Mucosa of gallbladder (tissue), 1 donor: ENCODE data around the gene TKT. TPM values are rescaled to one million over a fixed set of nuclear protein-coding genes. Genes with fewer than 3 reads are reported as not detected.
A peak's percentile ranks its signal among the peaks of the same experiment; 100 is the strongest.
"Not testable (repeated sequence)": the region's sequence is repeated elsewhere in the genome, so short reads cannot be mapped to it uniquely, and the experiment has no call there.

Experiments
- DNase-seq: peaks from one replicate; pipeline ENCODE4 v3.0.0-alpha.2; 2020; ENCODE audit warnings: low spot score
- total RNA-seq: library from RNA; stranded (reverse); gene quantifications from one replicate; pipeline ENCODE4 v1.2.1, GENCODE V29; 2021
- donor health status: DM: no; HTN: no; CAD: no.

The TKT gene
- total RNA-seq, 1 donor from 2014 or later: 396 TPM

DNA sequence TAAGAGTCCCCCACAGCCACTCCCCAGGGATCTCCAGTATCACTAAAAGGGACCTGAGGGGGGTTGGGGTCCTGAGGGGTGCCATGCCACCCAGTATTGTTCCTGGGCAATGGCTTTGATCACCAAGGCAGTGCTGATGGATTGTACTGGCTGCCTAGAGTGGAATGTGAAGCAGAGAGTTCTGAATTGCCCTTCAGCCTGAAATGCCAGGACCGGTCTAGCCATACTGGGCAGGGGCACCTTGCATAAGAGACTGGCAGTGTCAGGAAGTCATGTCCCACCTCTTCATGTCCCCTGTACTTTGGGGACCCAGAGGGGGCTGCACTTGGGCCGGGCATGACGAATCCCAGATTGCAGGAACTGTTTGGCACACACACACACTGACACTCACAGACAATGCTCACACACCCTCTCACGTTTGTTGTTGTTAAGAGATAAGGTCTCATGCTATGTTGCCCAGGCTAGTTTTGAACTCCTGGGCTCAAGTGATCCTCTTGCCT, 4.5 kb upstream of the TKT start:
- no peak for DNase-seq

DNA sequence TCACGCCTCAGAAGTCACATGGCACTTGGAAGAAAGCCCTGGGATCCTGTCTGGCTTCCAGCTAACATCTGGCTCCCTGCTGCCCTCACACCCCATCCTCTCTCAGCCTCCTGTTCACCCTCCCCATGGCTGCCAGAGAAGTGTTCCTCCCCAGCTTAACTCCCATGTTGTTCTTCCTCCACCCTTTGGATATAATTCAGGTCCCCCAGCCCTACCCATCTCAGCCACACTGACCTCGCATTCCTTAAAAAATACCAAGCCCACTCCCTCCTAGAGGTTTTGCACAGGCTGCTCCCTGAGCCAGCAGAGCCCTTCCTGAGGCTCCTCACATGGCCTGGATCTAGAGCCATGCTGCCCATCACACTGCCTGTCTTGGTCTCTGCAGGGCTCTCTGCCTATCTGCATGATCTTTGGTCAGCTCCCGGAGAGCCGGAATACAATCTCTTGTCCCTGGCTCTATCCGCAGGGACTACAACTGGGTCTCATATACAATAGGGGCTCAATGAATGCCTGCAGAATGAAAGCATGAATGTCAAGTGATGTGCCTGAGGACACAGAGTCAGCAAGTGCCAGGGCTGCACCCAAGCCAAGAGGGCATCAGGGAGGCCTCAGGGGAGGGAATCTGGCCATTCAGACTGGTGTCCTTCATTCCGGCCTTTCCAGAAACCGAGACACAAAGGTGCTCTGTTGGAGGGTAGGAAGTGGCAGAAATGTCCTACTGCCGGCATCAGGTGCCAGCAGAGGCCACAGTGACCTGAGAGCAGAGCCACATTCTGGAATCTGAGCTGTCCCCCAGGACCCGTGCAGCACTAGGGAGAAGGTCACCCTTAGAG, 3.8 kb upstream of the TKT start:
- DNase-seq: no peak

DNA sequence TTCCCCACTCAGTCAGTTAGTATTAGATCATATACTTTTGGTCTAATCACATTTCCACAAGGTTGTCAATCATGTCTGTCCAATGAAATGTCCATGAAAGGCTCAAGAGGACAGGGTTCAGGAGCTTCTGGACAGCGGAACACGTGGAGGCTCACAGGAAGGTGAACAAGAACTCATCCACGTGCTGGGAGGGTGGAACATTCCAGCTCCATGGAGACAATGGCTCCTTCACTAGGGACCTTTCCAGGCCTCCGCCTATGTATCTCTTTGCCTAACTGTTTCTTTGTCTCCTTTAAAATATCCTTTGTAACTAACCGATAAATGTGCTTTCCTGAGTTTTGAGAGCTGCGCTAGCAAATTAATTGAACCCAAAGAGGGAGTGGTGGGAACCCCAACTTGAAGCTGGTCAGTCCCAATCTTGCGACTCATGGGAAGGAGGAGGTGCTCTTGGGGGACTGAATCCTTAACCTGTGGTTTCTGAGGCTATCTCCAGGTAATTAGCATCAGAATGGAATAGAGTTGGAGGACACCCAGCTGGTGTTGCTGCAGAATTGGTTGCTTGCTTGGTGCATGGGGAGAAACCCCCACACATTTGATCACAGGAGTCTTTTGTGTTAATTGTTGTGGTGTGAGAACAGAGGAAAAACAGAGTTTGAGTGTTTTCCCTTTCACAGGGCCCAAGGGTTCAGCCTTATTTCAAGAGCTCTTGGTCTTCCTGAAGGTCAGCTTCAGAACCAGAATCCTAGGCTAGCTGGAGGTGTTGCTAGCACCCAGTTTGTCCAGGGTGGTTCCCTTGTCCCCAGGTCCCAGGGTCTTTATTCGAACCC, 3.0 kb upstream of the TKT start:
- DNase-seq: no peak

DNA sequence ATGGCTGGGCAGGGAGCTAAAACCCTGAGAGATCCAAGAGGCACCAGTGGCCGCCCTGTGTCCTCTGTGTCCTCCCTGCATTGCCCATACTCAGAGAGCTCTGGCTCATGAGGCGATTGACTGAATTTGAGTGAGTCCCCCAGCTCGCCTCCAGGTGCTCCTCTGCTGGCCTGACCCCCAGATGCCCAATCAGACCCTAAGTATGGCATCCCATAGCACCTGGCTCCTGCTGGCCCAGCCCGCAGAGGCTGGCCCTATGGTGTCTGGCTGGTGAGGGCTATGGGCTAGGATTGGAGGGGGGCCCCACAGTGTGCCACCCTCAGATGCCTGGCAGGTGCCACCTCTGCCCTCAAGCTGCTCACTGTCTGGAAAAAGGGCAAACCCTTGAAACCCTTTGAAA, 1.6 kb upstream of the TKT start:
- DNase-seq: no peak

DNA sequence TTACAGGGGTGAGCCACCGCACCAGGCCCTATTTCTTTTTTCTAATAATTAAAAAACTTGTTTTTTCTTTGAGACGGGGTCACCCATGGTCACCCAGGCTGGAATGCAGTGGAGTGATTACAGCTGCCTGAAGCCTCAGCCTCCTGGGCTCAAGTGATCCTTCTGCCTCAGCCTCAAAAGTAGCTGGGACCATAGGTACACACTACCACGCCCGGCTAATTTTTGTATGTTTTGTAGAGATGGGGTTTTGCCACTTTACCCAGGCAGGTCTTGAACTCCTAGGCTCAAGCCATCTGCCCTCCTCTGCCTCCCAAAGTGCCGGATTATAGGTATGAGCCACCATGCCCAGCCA, 858 bp upstream of the TKT start:
- DNase-seq: no peak

DNA sequence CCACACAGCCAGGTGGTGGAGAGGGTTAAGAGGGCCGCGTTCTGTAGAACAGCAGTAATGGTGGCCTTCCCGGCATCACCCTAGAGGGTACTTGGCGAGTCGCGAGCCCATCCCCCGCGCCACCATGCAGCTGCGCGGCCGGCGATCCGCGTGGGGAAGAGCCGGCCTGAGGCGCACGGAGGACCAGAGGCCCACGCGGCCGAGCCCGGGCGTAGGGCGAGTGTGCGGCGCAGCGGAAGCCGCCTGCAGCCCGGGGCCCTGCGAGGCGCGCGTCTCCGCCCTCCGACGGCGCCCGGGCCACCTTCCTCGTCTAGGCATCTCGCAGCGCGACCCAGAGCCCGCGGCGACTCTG, 423 bp downstream of the TKT start:
- DNase-seq: no peak

DNA sequence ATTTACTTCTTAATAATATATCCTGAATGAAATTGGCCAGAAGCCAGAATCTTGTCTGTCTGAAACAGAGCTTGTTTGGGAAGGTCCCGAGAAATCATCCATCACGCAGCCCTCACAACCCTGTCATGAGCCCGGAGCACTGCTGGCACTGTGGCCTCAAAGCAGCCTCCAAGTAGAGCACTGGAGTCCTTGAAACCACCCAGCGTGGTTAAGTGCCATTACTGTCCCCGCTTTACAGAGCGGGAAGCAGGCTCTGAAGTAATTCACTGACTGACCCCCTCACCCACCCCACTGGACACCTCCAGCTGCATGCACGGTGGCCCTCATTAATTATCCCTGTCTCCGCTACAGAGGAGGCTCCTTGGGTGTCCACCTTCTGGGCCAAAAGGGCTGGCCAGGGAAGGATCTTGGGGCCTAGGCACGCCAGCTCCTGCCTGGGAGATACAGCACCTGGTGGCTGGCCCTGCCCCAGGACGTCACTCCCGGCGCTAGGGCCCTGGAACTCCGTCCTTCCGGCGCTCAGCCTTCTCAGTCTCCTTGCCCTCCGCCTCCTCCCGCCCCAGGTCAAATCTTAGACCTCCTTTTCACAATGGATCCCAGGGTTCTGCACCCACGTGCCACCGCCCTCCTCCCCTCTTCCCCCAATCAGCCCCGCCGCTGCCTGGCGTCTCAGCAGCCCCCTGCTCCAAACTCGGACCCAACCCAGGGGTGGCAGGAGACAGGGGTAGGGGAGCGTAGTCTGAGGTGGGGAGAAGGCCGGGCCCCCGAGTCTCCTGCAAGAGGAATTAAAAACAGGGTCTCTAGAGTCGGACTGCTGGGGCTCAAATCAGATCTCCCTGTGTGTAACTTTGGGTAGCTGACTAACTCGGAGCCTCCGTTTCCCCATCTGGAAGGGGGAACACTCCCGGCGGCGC, 1.1 kb downstream of the TKT start:
- peak; percentile 74 for DNase-seq

DNA sequence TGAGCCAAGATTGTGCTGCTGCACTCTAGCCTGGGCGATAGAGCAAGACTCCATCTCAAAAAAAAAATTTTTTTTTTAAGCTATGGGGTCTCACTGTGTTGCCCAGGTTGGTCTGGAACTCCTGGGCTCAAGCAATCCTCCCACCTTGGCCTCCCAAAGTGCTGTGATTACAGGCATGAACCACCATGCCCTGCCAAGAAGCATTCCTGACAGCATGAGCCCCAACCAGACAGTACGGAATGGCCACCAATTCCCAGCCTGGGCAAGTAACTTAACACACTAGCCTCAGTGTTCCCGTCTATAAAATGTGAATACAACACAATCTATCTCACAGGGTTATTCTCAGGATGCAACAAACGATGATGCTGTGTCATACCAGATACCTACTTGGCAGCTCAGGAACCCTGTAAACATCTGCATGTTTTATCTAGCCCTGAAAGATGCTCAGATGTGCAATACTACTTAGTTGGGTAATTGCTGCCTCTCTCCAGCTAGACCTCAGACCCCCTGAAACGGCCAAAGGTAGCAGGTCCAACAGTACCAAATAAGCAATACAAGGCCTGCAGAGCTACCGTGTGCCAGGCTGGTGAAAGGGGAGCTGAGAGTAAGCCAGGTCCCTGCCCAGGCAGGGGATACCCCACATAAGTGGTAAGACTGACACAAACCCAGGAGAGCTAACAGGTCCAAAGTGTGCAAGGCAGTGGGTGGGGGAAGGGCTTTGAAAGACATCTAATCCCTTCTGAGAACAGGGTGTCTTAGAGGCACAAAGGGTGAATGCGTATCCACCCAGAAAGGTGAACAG, 1.9 kb downstream of the TKT start:
- no peak for DNase-seq

DNA sequence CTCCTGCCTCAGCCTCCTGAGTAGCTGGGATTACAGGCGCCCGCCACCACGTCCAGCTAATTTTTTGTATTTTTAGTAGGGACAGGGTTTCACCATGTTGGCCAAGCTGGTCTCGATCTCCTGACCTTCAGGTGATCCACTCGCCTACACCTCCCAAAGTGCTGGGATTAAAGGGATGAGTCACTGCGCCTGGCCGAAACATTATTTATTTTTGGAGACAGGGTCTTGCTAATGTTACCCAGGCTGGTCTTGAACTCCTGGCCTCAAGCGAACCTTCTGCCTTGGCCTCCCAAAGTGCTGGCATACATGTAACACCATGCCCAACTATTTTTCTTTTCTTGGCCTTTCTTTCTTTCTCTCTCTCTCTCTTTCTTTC, 2.9 kb downstream of the TKT start:
- not testable (repeated sequence) for DNase-seq

DNA sequence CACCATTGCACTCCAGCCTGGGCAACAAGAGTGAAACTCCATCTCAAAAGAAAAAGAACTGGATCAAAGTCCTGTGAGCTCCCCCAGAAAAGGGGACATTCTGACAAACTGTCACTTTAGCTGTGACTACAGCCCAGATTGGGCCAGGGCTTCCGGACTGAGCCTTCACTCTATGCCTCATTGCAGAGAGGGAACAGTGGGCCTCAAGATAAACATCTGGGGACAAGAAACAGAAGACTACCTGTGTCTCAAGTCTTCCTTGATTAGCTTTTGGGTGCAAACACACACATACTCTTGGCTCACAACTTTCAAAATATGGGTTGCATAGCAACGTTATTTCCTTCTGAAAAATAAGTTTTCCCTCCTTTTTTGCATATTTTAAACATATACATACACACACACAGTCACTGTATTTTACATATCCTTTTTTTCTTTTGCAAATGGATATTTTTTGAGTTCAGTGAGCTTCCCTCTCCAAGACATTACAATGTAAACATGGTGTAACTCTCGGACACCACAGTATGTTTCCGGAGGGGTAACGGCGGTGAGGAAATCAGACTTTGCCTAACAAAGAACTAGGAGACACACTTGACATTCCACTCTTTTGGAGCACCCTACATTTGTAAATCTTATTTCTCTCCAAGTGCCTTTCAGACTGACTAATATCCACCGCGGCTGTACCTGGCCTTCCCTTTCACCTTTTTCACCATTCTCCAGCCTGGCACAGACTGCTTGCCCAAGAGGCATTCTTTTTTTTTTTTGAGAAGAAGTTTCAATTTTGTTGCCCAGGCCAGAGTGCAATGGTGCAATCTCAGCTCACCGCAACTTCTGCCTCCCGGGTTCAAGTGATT, 3.5 kb downstream of the TKT start:
- no peak for DNase-seq

DNA sequence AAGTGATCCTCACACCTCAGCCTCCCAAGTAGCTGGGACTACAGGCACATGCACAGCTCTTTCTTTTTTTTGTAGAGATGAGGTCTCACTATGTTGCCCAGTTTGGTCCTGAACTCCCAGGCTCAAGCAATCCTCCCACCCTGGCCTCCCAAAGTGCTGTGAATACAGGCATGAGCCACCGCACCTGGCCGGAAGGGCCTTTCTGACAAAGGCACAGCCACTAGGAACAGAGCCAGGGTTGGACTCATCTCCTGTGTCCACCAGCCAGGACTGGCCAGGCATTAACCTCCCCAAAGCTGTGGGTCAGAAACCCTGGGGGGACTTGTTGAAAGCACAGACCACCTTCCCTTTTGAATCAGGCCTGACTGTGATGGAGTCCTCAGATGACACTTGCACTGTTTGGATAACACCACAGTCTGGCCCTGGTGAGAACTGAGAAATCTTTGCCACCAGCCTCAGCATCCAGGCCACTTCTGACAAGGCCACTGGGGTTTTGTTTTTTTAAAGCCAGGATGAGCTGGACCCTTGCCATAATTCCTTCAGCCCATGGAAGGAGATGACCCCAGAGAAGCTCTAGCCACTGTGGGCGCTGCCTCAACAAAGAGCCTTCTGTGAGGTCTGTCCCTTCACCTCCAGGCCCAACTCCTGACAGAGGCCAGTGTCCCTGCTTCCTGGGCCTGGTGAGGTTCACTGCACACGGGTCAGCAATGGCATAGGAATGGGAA, 4.8 kb downstream of the TKT start:
- no peak for DNase-seq

DNA sequence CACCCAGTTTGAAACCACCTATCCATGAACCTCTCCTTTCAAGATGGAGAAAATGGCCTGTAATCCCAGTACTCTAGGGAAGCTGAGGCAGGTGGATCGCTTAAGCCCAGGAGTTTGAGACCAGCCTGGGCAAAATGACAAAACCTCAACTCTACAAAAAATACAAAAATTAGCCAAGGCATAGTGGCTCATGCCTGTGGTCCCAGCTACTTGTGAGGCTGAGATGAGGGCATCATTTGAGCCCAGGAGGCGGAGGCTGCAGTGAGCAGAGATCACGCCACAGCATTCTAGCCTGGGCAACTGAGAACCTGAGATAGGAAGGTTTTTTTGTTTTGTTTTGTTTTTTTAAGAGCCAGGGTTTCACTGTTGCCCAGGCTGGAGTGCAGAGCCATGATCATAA, 5.4 kb downstream of the TKT start:
- no peak for DNase-seq

DNA sequence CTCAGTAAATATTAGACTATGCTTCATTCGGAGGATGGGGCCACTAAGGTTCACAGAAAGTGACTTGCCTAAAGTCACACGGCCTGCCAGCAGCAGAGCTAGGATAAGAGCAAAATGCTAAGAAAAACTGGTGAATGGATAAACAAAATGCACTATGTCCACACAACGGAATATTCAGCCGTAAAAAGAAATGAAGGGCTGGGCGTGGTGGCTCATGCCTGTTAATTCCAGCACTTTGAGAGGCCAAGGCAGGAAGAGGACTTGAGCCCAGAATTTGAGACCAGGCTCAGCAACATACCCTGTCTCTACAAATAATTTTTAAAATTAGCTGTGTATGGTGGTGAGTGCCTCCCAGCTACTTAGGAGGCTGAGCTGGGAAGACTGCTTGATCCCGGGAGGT, 7.7 kb downstream of the TKT start:
- no peak for DNase-seq

DNA sequence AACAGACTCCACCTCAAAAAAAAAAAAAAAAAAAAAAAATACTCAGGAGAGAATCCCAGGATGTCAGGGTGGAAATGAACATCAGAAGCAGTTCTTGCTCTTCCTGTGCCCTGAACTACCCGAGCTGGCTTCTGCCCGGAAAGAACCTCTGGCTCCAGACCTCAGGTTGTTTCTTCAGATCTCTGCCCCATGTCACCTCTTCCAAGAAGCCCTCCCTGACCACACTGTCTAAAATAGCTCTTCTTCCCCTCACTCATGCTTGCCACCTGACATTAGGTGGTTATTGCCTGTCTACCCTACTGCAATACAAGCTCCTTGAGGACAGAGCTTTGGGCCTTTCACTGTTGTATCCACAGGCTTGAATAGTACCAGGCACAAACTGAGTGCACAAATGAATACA, 8.2 kb downstream of the TKT start:
- no peak for DNase-seq

DNA sequence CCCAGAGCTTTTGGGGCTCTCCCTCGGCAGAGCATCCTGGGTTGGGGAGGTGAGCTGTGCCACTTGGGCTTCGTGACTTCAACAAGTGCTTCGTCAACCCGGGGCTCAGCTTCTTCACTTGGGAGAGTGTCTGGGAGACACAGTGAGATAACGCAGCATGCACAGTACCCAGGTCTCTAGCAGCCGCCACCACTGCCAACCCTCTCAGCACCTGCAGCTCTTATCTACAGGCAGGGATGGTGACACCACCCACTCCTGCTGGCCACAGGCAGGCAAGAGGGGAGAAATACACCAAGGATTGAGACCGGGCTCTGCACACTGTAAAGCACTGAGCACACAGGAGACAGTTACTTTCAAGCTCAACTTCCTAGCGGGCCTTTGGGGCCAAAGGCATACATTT, 11.6 kb downstream of the TKT start:
- DNase-seq: no peak

DNA sequence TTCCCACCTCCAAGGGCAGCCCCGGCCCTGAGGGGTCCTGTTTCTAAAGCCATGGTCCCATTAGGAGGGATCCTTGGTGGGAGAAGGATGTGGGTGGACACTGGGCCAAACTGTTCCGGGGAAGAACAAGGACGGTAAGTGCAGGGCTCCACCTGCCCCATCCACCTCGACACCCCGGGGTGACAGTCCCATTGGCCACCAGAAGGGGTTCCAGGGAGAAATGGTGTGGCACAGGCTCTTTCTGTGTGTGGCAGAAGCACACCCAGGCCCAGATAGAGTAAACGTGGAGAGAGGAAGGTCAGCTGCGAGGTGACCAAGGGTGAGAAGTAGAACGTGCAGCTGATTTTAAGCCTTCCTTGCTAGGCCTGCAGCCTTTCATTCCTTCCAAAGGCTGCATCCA, 12.0 kb downstream of the TKT start:
- no peak for DNase-seq

DNA sequence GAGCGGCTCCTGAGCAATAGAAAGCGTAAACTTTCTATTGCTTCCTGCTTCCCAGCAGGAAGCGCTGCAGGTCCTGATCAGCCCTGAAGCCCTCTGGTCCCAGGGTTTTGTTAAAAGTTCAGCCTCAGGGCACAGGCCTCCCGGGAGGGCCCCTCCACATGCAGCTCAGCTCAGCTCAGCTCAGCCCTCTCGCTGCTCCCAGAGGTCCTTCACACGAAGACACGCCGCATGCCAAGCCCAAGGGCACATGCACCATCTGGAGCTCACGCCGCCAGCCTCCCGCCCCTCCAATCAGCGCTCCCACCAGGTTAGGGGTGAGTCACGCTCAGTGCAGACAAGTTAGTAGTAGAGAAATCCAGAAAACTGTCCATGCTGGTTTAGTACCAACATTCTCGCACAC, 12.7 kb downstream of the TKT start:
- DNase-seq: no peak

DNA sequence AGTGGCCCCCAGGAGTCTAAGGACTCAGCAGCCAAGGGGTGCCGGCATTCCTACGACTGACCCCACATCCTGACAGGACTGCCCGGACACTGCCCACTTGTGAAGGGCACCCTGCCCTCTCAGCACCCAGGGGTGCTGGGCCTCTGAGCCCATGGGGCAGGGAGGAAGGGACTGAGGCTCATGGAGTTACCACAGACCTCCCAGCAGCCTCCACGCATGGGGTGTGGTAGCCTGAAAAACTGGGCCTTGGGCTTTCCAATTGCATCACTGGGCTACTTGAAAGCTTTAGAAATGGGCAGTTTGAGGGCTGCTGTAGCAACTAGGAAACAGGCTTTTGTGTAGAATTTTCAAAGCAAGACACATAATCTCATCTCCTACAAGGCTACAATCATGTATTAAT, 13.2 kb downstream of the TKT start:
- no peak for DNase-seq

DNA sequence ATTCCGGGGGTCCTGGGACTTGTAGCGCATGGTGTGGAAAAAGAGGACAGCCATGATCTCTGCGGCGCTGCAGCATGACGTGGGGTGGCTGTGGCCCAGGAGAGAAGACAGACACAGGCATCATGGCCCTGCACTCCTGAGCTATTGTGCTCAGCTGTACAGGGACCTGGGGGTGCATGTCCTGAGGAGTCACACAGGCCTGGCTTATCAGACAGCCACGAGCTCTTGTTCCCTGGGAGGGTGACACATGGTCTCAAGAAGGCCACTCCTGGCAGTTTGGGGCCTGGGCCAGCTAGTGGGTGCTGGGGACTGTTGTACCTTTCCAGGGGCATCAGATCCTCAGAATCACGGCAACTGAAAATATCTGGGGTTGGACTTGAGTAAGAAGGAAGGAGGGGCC, 13.7 kb downstream of the TKT start:
- no peak for DNase-seq
